SK-N-DZ (cell line): ENCODE results near the gene ZPBP.
"Not testable (repeated sequence)": the region's sequence is repeated elsewhere in the genome, so short reads cannot be mapped to it uniquely, and the experiment has no call there.

Source experiments
- DNase-seq: peaks from one replicate; pipeline ENCODE4 v3.0.0-alpha.2; 2015; ENCODE audit warnings: low spot score

Gene ZPBP

GRCh38 chr7:50041165-50041564, 51.9 kb downstream of the ZPBP start:
- not testable (repeated sequence) for DNase-seq

GRCh38 chr7:50037086-50037485, 56.0 kb downstream of the ZPBP start:
- no peak for DNase-seq

GRCh38 chr7:50022991-50023390, 70.1 kb downstream of the ZPBP start:
- DNase-seq: no peak

GRCh38 chr7:50022451-50022850, 70.6 kb downstream of the ZPBP start:
- no peak for DNase-seq

GRCh38 chr7:49995681-49996080, 97.4 kb downstream of the ZPBP start:
- DNase-seq: no peak

GRCh38 chr7:49986191-49986590, 106.9 kb downstream of the ZPBP start:
- DNase-seq: no peak

- DNase-seq: peak; percentile 31
These were observed 112.6 kb downstream of the ZPBP start for GRCh38 chr7:49980465-49980864.

GRCh38 chr7:49976238-49976637, 116.8 kb downstream of the ZPBP start:
- DNase-seq: no peak

- DNase-seq: no peak
These were observed 119.0 kb downstream of the ZPBP start for GRCh38 chr7:49974035-49974434.

- DNase-seq: no peak
These were observed 155.4 kb downstream of the ZPBP start for GRCh38 chr7:49937608-49938007.

- DNase-seq: no peak
These were observed 161.4 kb downstream of the ZPBP start for GRCh38 chr7:49931627-49932026.

GRCh38 chr7:49928787-49929186, 164.3 kb downstream of the ZPBP start:
- DNase-seq: no peak

GRCh38 chr7:49927631-49928030, 165.4 kb downstream of the ZPBP start:
- no peak for DNase-seq

- DNase-seq: no peak
These were observed 166.3 kb downstream of the ZPBP start for GRCh38 chr7:49926720-49927119.

GRCh38 chr7:49911909-49912308, 181.1 kb downstream of the ZPBP start:
- no peak for DNase-seq

- DNase-seq: no peak
These were observed 198.5 kb downstream of the ZPBP start for GRCh38 chr7:49894543-49894942.

GRCh38 chr7:49893131-49893530, 199.9 kb downstream of the ZPBP start:
- DNase-seq: no peak

GRCh38 chr7:49892481-49892880, 200.6 kb downstream of the ZPBP start:
- DNase-seq: no peak
